GM12878 (cell line): Measurements from ENCODE around the gene HSD17B12. TPM values are rescaled to one million over a fixed set of nuclear protein-coding genes. Genes with fewer than 3 reads are reported as not detected.

Experiments
- ATAC-seq: fragments of 200-7000 bp; cut with Tn5 transposase; 3 replicates; pipeline ENCODE4 v1.9.1; 2020; ENCODE audit warnings: mild to moderate bottlenecking, moderate library complexity
- BruUV-seq: library from RNA; stranded (reverse); fragments of 400-500 nt; replicated peaks from 2 replicates; lab custom pipeline; 2021; lab: Mats Ljungman, UMichigan
- CTCF ChIA-PET: fragments of 300-600 bp; sonication (Branson Sonifier 250); formaldehyde crosslinking; extraction: SDS; loops from one replicate; lab custom pipeline; 2021; ENCODE audit warnings: inconsistent platforms; lab: Yijun Ruan, JAX
- POLR2A ChIA-PET: fragments of 350-600 bp; formaldehyde crosslinking; extraction: SDS; loops from one replicate; lab custom pipeline; 2021; ENCODE audit warnings: inconsistent platforms; lab: Charles Lee
- RAD21 ChIA-PET: fragments of 300-600 bp; sonication (Branson Sonifier 250); formaldehyde crosslinking; loops from one replicate; lab custom pipeline; 2023; ENCODE audit warnings: antibody characterized with exemption; ENCODE audit not compliant: unreplicated experiment; lab: Charles Lee
- SMC1A ChIA-PET: fragments of 300-600 bp; sonication (Branson Sonifier 250); formaldehyde crosslinking; loops from one replicate; lab custom pipeline; 2023; ENCODE audit not compliant: unreplicated experiment, uncharacterized antibody; lab: Charles Lee
- DNase-seq: peaks from one replicate; pipeline ENCODE4 v3.0.0-alpha.2; 2011; ENCODE audit warnings: low read depth, low spot score
- FAIRE-seq: peaks from 3 replicates; lab custom pipeline; 2011; peaks lifted over from hg19 to GRCh38; lab: Jason Lieb, UNC
- H2AFZ ChIP-seq: 2 replicates; pipeline ENCODE4 v1.6.0; 2011; ENCODE audit warnings: low read depth, low read length, control low read depth; ENCODE audit not compliant: control insufficient read depth
- H3K27ac ChIP-seq: 2 replicates; pipeline ENCODE4 v1.5.1; 2011; ENCODE audit warnings: control low read depth; ENCODE audit not compliant: control insufficient read depth, insufficient read depth
- H3K27me3 ChIP-seq, 2 experiments: replicated peaks in 1 of 2; 2 replicates each; pipeline versions ENCODE4 v1.6.0 to v1.6.1; 2011; ENCODE audit warnings: low read length in 1 of 2; ENCODE audit not compliant: control insufficient read depth in 2 of 2, insufficient read depth in 2 of 2
- H3K36me3 ChIP-seq, 2 experiments: 2 replicates each; pipeline ENCODE4 v1.5.1; 2011; ENCODE audit warnings: low read length in 1 of 2; ENCODE audit not compliant: control insufficient read depth in 2 of 2, insufficient read depth in 2 of 2
- H3K4me1 ChIP-seq: 2 replicates; pipeline ENCODE4 v1.6.1; 2011; ENCODE audit warnings: mild to moderate bottlenecking, low read length, moderate library complexity, mixed read lengths; ENCODE audit not compliant: control insufficient read depth, insufficient read depth
- H3K4me2 ChIP-seq: 2 replicates; pipeline ENCODE4 v1.6.0; 2011; ENCODE audit warnings: control low read depth; ENCODE audit not compliant: control insufficient read depth, insufficient read depth
- H3K4me3 ChIP-seq: fragments of 200-600 bp; sonication (generic); 2 replicates; pipeline ENCODE4 v1.5.1; 2016
- H3K79me2 ChIP-seq: 2 replicates; pipeline ENCODE4 v1.6.0; 2011; ENCODE audit warnings: low read length; ENCODE audit not compliant: control insufficient read depth, insufficient read depth
- H3K9ac ChIP-seq: 2 replicates; pipeline ENCODE4 v1.8.0; 2011; ENCODE audit warnings: low read length, control low read depth, mixed read lengths; ENCODE audit not compliant: control insufficient read depth, insufficient read depth
- H3K9me3 ChIP-seq: replicated peaks from 3 replicates; pipeline ENCODE4 v1.5.1; 2011; ENCODE audit warnings: mild to moderate bottlenecking, low read length; ENCODE audit not compliant: control insufficient read depth, insufficient read depth
- H4K20me1 ChIP-seq: 2 replicates; pipeline ENCODE4 v1.6.0; 2011; ENCODE audit not compliant: control insufficient read depth, insufficient read depth
- CBFB ChIP-seq: IDR thresholded peaks from 2 replicates; pipeline ENCODE4 v1.6.1; 2016; ENCODE audit warnings: antibody characterized with exemption, low read depth
- DPF2 ChIP-seq: fragments of 450-650 bp; IDR thresholded peaks from 2 replicates; pipeline ENCODE4 v1.6.1; 2017; ENCODE audit warnings: mild to moderate bottlenecking
- EZH2 ChIP-seq: IDR thresholded peaks from 2 replicates; pipeline ENCODE4 v1.6.1; 2012; ENCODE audit warnings: low read depth, mild to moderate bottlenecking, control low read depth, inconsistent platforms, low read length, borderline replicate concordance; ENCODE audit not compliant: control insufficient read depth
- GATAD2B ChIP-seq: fragments of 450-650 bp; conservative IDR thresholded peaks from 2 replicates; pipeline ENCODE4 v1.6.1; 2017; ENCODE audit warnings: low read depth, mild to moderate bottlenecking, moderate library complexity
- HCFC1 ChIP-seq: fragments of 150-350 bp; IDR thresholded peaks from 2 replicates; pipeline ENCODE4 v1.6.1; 2014; ENCODE audit warnings: low read length
- KDM1A ChIP-seq: fragments of 200-600 bp; sonication (generic); IDR thresholded peaks from 2 replicates; pipeline ENCODE4 v1.6.1; 2016; ENCODE audit warnings: borderline replicate concordance
- LARP7 ChIP-seq: fragments of 450-650 bp; IDR thresholded peaks from 2 replicates; pipeline ENCODE4 v1.6.1; 2017; ENCODE audit warnings: mild to moderate bottlenecking
- MTA2 ChIP-seq: fragments of 450-650 bp; IDR thresholded peaks from 2 replicates; pipeline ENCODE4 v1.6.1; 2016; ENCODE audit warnings: low read depth, mild to moderate bottlenecking, moderate library complexity
- POLR2AphosphoS5 ChIP-seq: IDR thresholded peaks from 2 replicates; pipeline ENCODE4 v1.6.1; 2011; ENCODE audit warnings: mild to moderate bottlenecking, low read length, inconsistent platforms
- RAD21 ChIP-seq: IDR thresholded peaks from 2 replicates; pipeline ENCODE4 v1.6.1; 2011; ENCODE audit warnings: mild to moderate bottlenecking, low read depth, low read length, moderate library complexity; ENCODE audit not compliant: insufficient read depth
- RAD51 ChIP-seq: fragments of 450-650 bp; IDR thresholded peaks from 2 replicates; pipeline ENCODE4 v1.6.1; 2016; ENCODE audit warnings: moderate library complexity, mild to moderate bottlenecking, inconsistent platforms
- SMAD1 ChIP-seq: fragments of 450-650 bp; IDR thresholded peaks from 2 replicates; pipeline ENCODE4 v1.6.1; 2018; ENCODE audit warnings: mild to moderate bottlenecking, low read depth; ENCODE audit not compliant: partially characterized antibody
- SMC3 ChIP-seq: IDR thresholded peaks from 2 replicates; pipeline ENCODE4 v1.6.1; 2011; ENCODE audit warnings: low read length, improper control_type of control experiment, borderline replicate concordance
- WGBS: methylation state at CpG from one replicate; pipeline ENCODE4 v1.1.6; 2016; ENCODE audit warnings: low lambda C conversion rate; ENCODE audit not compliant: insufficient replicate concordance, insufficient coverage; ENCODE audit errors: missing lambda C conversion rate; 5-methylcytosine and 5-hydroxymethylcytosine counted together
- in situ Hi-C: fragments of 300-500 bp; cut with MboI; formaldehyde crosslinking; loops from 9 replicates; pipeline ENCODE4 v1.14.3; 2018; ENCODE audit warnings: mixed read lengths
- intact Hi-C: fragments of 100-400 bp; cut with micrococcal nuclease; formaldehyde crosslinking; loops from one replicate; pipeline ENCODE4 v1.14.2; 2022; ENCODE audit not compliant: unreplicated experiment
- polyA plus RNA-seq, 11 experiments: library from polyadenylated mRNA; depleted of rRNA in 4 of 11; unstranded in 6 of 11; stranded (reverse) in 5 of 11; fragments of >200 nt; fragmentation: Nextera tagmentation in 4 of 11; fragmentation: Illumina TruSeq in 1 of 11; extraction: Ambion mirVana in 4 of 11; extraction: Trizol in 1 of 11; gene quantifications; 1 replicate in 1 of 11; 2 replicates in 10 of 11; pipeline versions ENCODE4 v1.2.1 to v1.2.3, GENCODE V29; 2011 to 2016; ENCODE audit warnings: inconsistent platforms in 2 of 11, missing spikeins in 2 of 11, low read depth in 1 of 11
- total RNA-seq, 4 experiments: library from RNA; depleted of rRNA in 3 of 4; stranded (reverse); fragments of >200 nt in 3 of 4; fragmentation: Illumina TruSeq in 1 of 4; extraction: Trizol in 1 of 4; gene quantifications; 2 replicates each; pipeline versions ENCODE4 v1.2.1 to v1.2.3, GENCODE V29; 2013 to 2021
- TF ChIP-seq, protein P1 (sequence below): fragments of 450-650 bp; IDR thresholded peaks from 2 replicates; pipeline ENCODE4 v1.6.1; 2017; ENCODE audit warnings: antibody characterized with exemption, mild to moderate bottlenecking, moderate library complexity
- TF ChIP-seq, protein P2 (sequence below): fragments of 450-650 bp; IDR thresholded peaks from 2 replicates; pipeline ENCODE4 v1.6.1; 2016; ENCODE audit warnings: mild to moderate bottlenecking
- TF ChIP-seq, protein P3 (sequence below): IDR thresholded peaks from 2 replicates; pipeline ENCODE4 v1.6.1; 2011; ENCODE audit warnings: low read depth, mild to moderate bottlenecking, low read length, moderate library complexity, borderline replicate concordance; ENCODE audit errors: extremely low read depth

The HSD17B12 gene
- total and polyA plus RNA-seq, 10 of the 15 experiments (the other 5 are each of a cell fraction or from before 2014, with no cell fraction given) = 23.6 to 88.0 (median 64.7) TPM

DNA sequence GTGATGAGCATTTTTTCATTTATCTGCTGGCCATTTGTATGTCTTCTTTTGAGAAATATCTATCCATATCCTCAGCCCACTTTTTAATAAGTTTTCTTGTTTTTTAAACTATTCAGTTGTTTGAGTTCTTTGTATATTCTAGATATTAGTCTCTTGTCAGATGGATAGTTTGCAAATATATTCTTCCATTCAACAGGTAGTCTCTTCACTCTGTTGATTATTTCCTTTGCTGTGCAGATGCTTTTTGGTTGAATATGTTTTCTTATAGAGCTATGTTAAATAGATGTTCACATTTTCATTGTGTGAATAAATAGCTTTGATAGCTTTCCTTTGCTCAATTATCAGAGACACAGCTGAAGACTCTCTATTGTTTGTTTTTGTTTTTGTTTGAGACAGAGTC lies 131.9 kb downstream of the HSD17B12 start:
- ChIA-PET POLR2A (no interaction called here), CTCF (interaction anchor here (0.6 to 1.9 kb wide), 3 partner anchors 10 to 134 kb away, joined by 3 to 7 read pairs (median 4); no protein-coding TSS in a partner anchor), SMC1A (interaction anchor here (0.8 to 0.9 kb wide), 2 partner anchors 10 to 54 kb away, joined by 3 read pairs; no protein-coding TSS in a partner anchor), RAD21 (no interaction called here)
- TF ChIP-seq HCFC1 = no peak
- TF ChIP-seq SMAD1 = no peak
- TF ChIP-seq KDM1A = no peak
- no peak for TF ChIP-seq EZH2
- TF ChIP-seq CBFB = no peak
- no peak for TF ChIP-seq RAD51
- FAIRE-seq (no peak), ATAC-seq (no peak), DNase-seq (no peak)
- H3K4me1 ChIP-seq = no peaks in the 10 kb centered on the region
- no peak overlapping the region for H2AFZ ChIP-seq
- no peaks in the 10 kb centered on the region for H3K27me3 ChIP-seq
- peaks cover 0 to 3% of the 10 kb centered on the region in 2 experiments; a peak in 1 of 4 replicates for H3K36me3 ChIP-seq
- H3K4me2 ChIP-seq = no peak overlapping the region
- intact Hi-C loops (no loop called here), in situ Hi-C loops (no loop called here)
- H3K27ac ChIP-seq = no peak overlapping the region
- no TSS peak for BruUV-seq
- H3K4me3 ChIP-seq = no peak overlapping the region
- no peaks in the 10 kb centered on the region for H4K20me1 ChIP-seq
- no peak overlapping the region for H3K9ac ChIP-seq
- H3K79me2 ChIP-seq = no peaks in the 10 kb centered on the region
- no peaks in the 10 kb centered on the region; the same call in 2 of the 3 replicates for H3K9me3 ChIP-seq

DNA sequence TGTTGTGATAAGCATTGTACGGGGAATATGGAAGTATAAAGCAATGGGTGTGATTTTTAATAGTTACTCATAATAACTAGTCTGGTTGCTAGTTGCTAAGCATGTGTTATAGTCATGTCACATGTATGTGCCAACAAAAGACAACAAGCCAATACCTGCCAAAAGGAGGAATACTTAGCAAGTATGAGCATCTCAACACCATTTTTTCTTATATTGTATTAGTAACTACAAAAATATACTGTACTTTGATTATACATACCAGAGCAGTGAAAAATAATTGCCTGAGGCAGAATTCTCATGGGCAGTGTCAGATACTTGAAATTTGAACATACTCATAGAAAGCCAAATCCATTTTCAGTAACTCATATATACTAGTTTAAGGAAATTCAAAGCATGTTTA lies 137.7 kb downstream of the HSD17B12 start:
- intact Hi-C loops (no loop called here), in situ Hi-C loops (no loop called here)
- DNase-seq (no peak), ATAC-seq (no peak), FAIRE-seq (no peak)
- H3K9ac ChIP-seq = no peak overlapping the region
- no peak overlapping the region for H3K4me2 ChIP-seq
- H3K4me3 ChIP-seq = no peak overlapping the region
- POLR2A ChIA-PET = no interaction called here
- H3K27ac ChIP-seq = no peak overlapping the region
- BruUV-seq = no TSS peak
- RAD21 ChIA-PET = no interaction called here
- H3K4me1 ChIP-seq = no peaks in the 10 kb centered on the region
- no peaks in the 10 kb centered on the region for H3K79me2 ChIP-seq
- H3K9me3 ChIP-seq = peaks cover 2% of the 10 kb centered on the region; the same call in 2 of the 3 replicates
- no peak overlapping the region for H2AFZ ChIP-seq
- H3K36me3 ChIP-seq = peaks cover 0 to 11% of the 10 kb centered on the region in 2 experiments; a peak in 2 of 4 replicates
- 92% methylated on average over 1 of the region's 1 CpG for WGBS
- SMC1A ChIA-PET = no interaction called here
- H3K27me3 ChIP-seq = no peaks in the 10 kb centered on the region
- CTCF ChIA-PET = interaction anchor here (1.4 kb wide), 1 partner anchor 16 kb away, joined by 3 read pairs; no protein-coding TSS in a partner anchor
- no peaks in the 10 kb centered on the region for H4K20me1 ChIP-seq
- no peak for TF ChIP-seq MTA2
- TF ChIP-seq GATAD2B = no peak
- no peak for TF ChIP-seq LARP7
- no peak for TF ChIP-seq RAD21
- TF ChIP-seq, protein P1, sequence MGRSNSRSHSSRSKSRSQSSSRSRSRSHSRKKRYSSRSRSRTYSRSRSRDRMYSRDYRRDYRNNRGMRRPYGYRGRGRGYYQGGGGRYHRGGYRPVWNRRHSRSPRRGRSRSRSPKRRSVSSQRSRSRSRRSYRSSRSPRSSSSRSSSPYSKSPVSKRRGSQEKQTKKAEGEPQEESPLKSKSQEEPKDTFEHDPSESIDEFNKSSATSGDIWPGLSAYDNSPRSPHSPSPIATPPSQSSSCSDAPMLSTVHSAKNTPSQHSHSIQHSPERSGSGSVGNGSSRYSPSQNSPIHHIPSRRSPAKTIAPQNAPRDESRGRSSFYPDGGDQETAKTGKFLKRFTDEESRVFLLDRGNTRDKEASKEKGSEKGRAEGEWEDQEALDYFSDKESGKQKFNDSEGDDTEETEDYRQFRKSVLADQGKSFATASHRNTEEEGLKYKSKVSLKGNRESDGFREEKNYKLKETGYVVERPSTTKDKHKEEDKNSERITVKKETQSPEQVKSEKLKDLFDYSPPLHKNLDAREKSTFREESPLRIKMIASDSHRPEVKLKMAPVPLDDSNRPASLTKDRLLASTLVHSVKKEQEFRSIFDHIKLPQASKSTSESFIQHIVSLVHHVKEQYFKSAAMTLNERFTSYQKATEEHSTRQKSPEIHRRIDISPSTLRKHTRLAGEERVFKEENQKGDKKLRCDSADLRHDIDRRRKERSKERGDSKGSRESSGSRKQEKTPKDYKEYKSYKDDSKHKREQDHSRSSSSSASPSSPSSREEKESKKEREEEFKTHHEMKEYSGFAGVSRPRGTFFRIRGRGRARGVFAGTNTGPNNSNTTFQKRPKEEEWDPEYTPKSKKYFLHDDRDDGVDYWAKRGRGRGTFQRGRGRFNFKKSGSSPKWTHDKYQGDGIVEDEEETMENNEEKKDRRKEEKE = no peak
- TF ChIP-seq DPF2 = no peak
- TF ChIP-seq POLR2AphosphoS5 = no peak
- TF ChIP-seq, protein P2, sequence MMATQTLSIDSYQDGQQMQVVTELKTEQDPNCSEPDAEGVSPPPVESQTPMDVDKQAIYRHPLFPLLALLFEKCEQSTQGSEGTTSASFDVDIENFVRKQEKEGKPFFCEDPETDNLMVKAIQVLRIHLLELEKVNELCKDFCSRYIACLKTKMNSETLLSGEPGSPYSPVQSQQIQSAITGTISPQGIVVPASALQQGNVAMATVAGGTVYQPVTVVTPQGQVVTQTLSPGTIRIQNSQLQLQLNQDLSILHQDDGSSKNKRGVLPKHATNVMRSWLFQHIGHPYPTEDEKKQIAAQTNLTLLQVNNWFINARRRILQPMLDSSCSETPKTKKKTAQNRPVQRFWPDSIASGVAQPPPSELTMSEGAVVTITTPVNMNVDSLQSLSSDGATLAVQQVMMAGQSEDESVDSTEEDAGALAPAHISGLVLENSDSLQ = no peak
- TF ChIP-seq SMC3 = no peak
- TF ChIP-seq, protein P3, sequence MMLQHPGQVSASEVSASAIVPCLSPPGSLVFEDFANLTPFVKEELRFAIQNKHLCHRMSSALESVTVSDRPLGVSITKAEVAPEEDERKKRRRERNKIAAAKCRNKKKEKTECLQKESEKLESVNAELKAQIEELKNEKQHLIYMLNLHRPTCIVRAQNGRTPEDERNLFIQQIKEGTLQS = no peak
